GM19239 (cell line): Measurements from ENCODE around the gene SQSTM1.

ENCODE experiments used
- DNase-seq: peaks from one replicate; pipeline ENCODE4 v3.0.0; 2011; ENCODE audit warnings: low spot score; ENCODE audit not compliant: insufficient read length
- FAIRE-seq: peaks from 2 replicates; lab custom pipeline; 2011; peaks lifted over from hg19 to GRCh38; lab: Jason Lieb, UNC

The SQSTM1 gene

DNA sequence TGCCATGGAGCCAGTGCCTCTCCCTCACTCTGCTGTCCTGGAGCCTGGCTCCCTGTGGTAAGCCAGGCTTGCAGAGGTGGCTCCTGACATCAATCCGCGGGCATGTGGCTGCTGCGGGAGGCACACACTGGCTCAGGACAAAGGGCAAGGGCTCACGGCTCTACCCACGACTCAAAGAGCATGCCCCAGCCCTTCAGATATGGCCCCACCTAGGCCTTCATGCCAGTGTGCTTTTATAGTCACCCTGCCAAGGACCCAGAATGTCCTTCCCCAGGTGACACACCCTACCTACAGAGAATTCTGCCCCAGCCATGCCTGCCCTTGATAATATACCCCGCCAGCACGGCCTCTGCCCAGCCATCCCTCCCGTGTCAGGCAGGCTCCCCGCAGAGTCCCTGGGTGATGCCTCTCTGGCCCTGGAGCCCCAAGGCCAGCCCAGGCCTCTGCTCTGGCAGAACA lies 15.6 kb upstream of the SQSTM1 start:
- FAIRE-seq (no peak), DNase-seq (no peak)

DNA sequence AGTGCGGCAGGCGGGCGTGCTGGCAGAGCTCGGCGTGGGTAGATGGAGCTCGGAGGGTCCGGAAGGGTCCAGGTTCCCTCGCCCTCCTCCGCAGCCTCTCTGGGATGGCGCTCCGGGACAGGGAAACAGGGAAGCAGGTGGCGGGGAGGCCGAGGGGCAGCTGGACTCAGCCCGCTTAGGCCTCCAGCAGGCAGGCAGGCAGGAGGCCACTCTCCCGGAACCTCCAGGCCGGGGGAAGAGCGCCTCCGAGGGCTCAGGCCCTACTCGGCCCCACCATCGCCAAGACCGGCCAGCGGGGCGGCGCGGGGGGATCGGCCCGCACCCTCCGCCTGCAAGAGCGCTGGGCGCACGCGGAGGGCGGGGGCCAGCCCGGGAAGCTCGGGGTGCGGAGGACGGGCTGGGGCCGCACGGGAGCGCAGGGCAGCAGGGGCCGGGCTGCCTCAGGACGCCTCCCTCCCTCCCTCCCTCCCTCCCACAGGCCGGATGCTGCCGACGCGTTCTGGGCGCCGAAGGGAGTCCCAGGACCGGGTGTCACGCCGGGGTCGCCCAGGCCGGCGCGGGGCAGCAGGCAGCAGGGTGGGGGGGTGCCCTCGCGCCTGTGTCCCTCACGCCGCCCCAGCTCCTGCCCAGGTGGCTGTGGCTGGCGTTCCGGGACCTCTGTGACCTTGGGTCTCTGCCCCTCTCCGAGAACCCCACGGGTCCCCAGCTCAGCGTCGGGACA lies 15.0 kb upstream of the SQSTM1 start:
- no peak for FAIRE-seq

DNA sequence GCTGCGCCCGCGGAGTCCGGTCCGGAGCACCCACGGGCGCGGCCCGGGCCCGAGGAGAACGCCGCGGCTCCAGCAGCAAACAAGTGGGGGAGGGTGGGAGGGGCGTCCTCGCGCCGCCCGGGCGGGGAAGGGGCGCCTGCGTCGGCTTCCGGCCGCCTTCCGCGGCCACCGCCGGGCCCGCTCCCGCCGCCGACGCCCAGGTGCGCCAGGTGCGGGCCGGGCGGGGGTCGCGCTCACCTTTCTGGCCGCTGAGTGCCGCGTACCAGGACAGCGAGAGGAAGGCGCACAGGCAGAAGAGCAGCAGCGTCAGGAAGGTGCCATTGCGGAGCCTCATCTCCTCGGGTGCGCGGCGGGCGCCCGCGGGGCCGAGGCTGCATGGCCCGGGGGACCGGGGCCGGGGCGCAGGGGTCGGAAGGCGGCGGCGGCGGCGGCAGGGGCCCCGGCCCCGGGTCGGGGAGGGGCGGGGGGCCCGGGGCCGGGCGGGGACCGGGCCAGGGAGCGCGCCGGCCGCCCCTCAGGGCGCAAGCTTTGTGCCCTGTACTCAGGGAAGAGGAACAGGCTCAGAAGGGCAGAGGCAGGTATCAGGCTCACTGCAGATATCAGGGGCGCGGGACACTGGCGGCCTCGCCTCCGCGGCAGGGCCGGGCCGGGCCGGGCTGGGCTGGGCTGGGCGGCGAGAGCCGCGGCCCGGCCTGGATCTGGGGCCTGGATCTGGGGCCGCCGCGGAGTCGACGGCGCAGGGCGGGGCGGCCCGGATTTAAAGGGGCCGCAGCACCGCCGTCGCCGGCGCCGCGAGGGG lies 14.3 kb upstream of the SQSTM1 start, which contains the start of gene MGAT4B:
MGAT4B (minus strand) TSS at position 617 of the 799 bp plus-strand sequence; CDS start at position 334, 283 bp downstream.
- peak; percentile 23 for FAIRE-seq

More for the DNA sequence above, 15.0 kb upstream of the SQSTM1 start:
- DNase-seq = peak; percentile 83

DNA sequence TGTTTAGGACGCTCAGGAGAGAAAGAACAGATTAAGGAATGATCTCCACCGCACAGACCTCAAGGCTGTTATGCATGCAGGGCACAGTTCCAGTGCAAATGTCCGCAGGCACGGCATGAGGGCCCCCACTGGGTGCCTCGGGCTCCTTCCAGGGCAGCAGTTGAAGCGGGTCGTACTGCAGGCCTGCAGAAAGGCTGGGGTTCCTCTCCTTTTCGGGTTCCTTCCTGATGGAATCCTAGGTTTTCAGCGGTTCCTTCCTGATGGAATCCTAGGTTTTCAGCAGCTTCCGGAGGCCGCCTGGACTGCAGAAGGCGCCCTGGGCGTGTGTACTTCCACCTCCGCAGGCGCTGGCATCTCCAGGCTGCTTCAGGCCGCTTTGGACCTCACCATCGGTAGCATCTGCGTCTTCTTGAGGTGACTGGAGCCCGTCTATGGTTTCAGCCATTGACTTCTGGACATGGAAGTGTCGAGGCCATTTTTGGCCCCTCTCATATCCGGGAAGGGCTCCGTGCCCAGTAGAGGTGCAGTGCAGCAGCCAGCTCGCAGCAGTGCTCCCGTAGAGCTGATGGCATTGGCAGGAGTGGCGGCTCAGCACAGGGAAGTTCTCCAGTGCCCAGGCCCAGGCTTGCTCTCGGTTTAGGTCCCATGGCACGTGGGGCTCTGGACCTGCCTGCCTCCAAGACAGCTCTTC lies 8.4 kb upstream of the SQSTM1 start:
- DNase-seq (no peak), FAIRE-seq (no peak)

More for the DNA sequence above, 14.3 kb upstream of the SQSTM1 start, which contains the start of gene MGAT4B:
- peak; percentile 97 for DNase-seq

DNA sequence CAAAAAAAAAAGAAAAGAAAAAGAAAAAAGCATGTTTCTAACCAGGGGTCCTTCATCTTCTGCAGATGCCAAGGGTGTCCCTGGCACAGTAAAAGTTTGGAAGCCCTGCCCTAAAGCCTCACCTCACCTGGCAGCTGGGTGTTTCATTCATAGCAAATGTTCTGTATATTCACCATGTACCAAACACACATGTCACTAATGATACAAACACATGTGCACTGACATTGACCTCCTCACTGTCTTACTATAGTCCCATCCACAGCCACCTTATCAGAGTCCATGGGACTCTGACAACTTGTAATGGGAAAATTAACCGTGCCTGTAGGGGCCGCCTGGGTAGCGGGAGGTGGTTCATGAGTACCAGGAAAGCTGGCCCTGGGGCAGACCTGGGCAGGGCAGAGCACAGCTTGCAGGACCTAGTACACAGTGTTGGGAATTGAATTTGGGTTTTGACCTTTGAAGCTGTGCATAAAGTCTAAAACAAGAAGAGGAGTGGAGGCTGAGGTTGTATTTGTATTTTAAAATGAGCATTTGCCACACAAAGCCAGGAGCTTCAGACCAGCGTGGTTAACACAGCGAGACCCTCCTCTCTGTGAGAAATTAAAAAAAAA lies 7.6 kb upstream of the SQSTM1 start:
- no peak for DNase-seq
- FAIRE-seq = no peak

DNA sequence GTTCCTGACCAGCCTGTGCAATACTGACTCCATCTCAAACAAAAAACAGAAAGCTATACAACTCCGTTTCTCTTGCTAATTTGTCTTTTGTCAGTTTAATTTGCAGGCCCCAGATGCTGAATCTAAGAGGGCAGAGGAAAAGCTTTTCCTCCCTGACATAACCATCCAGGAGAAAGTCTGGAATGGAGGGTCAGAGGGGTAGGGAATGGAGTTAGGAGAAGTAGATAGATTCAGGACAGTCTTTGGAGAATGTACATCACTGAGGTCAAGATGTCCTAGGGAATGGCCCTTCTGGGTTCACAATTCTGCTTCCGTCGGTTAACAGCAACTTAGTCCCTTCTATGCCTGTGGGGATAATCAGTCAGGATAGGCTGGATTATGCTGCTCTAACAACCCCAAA lies 6.6 kb upstream of the SQSTM1 start:
- DNase-seq (no peak), FAIRE-seq (no peak)

DNA sequence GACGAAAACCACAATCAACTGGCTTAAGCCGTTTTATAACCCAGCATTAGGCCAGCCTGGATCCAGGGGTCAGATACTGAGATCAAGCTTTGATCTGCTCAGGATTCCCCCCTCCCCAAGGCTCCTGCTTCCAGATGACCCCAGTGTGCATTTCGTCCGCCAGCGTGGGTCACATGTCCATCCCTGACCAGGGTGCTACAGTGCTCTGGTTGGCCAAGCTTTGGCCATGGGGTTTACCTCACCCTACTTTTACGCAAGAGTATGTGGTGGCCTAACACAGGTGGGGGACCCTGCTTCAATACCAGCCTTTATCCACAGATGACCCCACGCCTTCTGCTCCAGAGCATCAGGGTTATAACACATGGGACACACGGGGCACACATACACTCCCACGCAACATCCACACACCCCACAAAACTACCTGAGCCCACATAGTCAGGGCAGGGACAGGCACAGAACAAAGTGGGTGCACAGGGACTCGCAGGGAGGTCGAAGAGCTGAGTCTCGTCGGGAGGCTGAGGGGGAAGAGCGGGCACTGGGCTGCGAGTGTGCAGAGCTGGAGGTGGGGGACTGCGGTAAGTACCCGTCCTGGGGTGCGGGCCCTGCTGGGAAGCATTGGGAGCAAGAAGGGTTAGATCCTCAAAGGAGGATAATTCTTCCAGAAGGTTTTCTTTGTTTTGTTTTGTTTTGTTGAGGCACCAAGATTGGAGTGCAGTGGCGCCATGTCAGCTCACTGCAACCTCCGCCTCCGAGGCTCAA lies 5.0 kb upstream of the SQSTM1 start:
- FAIRE-seq (no peak), DNase-seq (no peak)

DNA sequence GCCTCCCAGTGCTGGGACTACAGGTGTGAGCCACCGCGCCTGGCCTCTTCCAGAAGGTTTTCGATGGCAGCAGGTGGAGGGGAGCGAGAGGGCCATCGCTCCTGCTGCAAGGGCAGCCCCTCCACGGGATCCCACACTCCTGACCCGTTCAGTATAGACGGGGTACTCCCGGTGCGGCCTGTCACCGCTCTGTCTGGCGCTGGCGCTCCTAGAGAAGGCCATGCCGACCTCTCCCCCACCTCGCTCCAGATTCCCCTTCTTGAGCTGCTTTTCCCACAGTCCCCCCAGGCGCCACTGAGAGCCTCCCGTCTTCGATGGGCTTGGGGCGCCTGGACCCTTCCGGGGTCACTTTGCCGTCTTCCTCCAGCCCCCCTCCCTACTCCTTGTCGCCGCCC lies 4.3 kb upstream of the SQSTM1 start:
- DNase-seq (no peak), FAIRE-seq (no peak)

DNA sequence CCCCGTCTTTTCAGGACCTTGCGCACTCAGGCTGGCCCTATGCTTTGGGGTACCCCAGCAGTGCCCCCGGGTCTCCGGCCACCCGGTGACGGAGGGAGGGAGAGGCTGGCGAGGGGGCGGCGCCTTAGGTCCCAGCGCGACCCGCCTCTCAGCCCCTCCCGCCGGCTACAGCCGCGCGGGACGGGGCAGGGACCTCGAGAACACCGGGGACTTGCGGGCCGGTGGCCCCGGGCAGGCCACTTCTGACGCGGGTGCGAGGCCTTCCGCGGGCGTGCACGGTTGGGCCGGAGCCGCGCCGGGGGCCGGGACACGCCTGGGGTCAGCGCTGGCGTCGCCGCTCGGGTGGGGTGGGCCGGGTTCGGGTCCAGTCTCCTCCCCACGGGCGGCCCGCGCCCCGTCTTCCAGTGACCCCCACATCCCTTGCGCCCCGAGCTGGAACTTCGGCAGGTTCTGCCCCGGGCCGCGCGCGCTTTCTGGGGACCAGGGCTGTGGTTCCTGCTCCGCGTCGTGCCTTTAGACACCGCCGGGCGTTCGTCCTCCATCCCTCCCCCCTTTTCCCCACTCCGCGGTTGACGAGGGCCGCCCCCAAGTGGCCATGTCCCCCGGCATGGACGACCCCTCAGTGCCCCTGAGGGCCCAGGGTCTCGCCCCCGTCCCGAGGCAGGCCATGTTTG lies 3.8 kb upstream of the SQSTM1 start:
- FAIRE-seq = no peak
- DNase-seq = no peak

DNA sequence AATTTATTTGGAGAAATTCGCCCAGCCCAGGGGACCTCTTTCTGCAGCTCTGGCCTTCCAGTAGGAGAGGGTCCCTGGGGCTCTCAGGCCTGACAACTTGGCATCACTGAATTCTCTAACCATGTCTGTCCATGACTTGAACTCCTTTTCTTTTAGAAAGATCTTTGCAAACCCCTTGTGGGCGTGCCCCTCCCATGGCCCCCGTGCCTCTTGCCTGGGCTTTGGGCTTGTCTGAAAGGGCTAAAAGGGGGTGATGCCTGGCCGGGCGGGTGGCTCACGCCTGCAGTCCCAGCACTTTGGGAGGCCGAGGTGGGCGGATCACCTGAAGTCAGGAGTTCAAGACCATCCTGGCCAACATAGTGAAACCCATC lies 3.2 kb upstream of the SQSTM1 start:
- DNase-seq (no peak), FAIRE-seq (no peak)

DNA sequence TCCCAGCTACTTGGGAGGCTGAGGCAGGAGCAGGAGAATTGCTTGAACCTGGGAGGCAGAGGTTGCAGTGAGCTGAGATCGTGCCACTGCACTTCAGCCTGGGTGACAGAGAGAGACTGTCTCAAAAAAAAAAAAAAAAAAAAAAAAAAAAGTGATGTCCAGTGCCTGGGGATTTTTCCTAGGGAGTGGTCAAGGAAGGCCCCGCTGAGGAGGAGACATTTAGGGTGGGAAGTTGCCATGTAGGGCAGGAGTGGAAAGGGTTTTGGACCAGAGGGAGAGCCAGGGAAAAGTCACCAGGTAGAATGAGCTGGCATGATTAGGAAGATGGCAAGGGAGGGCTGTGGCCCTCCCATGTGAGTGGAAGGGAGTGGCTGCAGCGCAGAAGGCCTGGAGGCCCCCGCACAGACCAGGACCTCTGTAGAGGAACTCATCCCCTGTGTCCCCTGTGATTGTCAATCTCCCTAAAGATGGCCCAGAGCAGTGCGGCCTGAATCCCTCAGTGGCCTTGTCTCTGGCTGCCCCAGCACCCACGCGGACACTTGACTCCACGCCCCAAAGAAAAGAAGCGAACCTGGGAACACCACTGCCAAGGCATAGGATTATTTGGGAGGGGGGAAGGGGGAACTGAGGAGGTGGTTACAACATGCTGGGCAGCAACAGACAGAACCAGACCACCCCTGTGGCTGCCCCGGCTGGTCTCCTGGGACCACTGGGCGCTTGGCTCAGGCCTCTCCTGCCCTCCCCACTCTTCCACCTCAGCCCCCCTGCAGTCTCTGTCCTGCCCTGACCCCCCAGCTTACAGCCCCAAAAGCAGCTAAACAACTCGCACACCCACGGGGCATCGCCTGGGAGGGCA lies 2.6 kb upstream of the SQSTM1 start:
- no peak for FAIRE-seq
- no peak for DNase-seq

DNA sequence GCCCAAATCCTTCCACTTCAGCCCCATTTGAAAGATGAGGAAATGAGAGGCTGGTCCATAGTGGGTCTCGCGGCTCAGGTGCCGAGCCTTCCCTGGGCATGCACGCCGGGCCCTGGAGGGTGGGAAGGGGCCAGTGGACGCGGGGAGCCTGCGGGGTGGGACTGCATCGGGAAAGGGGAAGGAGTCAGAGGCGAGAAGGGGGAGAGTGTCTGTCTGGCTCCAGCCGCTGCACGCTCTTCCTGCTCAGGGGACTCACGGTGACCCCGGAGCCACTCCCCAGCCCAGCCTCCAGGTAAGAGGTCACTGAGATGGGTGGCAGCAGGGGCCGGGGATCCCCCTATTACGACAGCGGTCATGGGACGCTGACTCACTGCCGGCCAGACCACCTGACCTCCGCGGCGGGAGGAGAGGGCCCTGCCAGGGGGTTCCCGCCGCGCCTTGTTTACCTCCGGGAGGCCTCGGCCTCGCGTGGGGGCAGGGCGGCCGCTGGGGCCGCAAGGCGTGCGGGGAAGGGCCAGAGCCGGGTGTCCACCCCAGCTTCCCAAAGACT lies 1.9 kb upstream of the SQSTM1 start:
- peak; percentile 92 for FAIRE-seq

DNA sequence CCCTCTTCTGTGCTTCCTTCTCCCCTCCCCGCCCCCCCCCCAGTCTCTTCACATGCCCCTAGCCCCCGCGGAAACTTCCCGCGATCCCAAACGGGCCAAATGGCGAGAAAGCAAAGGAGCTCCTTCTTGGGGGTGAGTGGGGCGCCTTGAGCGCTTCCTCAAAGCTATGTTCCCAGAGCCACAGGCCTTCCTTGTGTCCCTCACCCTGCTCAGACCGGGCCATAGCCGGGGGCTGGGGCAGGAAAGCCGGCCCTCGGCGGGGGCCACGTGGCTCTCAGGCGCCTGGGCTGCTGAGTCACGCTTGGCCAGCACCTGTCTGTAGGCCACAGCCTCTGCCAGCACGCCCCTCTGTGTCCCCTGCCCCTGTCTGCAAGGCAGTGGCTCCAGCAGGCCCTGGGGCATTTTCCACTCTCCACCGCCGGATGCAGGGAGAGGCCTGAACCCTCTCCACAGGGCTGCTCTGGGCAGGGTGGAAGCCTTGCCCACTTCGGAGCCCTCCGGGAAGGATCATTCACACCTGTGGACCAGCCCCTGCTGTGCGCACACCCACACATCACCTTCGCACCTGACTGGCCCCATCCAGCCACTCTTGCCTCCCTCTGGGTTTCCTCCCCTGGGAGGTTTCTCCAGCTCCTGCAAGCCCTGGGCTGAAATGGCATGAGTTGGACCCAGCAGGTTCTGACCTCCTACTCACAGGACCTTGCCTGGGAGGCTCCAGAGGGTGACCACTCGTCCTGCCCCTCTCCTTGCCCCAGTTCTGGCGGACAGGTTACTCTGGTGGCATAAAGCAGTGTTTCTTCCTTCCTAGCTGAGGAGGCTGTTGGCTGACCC lies 1.2 kb upstream of the SQSTM1 start:
- DNase-seq (no peak), FAIRE-seq (peak; percentile 39)

More for the DNA sequence above, 1.9 kb upstream of the SQSTM1 start:
- peak; percentile 92 for DNase-seq

DNA sequence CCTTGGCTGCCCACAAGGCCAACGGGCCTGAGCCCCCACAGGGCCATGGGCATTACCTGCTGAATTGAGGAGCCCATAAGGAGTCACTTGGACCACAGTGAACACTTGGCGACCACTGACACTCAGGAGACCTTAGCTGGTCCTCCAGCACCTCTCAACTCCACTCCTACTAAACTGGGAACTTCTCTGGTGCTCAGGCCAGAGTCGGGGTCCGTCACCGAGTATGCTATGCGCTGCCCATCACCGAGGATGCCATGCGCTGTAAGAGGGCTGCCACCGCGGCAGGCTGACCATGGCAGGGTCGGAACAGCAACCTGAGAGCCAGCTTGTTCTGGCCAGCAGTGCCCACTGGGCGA lies 600 bp upstream of the SQSTM1 start:
- FAIRE-seq = peak; percentile 11
- no peak for DNase-seq

DNA sequence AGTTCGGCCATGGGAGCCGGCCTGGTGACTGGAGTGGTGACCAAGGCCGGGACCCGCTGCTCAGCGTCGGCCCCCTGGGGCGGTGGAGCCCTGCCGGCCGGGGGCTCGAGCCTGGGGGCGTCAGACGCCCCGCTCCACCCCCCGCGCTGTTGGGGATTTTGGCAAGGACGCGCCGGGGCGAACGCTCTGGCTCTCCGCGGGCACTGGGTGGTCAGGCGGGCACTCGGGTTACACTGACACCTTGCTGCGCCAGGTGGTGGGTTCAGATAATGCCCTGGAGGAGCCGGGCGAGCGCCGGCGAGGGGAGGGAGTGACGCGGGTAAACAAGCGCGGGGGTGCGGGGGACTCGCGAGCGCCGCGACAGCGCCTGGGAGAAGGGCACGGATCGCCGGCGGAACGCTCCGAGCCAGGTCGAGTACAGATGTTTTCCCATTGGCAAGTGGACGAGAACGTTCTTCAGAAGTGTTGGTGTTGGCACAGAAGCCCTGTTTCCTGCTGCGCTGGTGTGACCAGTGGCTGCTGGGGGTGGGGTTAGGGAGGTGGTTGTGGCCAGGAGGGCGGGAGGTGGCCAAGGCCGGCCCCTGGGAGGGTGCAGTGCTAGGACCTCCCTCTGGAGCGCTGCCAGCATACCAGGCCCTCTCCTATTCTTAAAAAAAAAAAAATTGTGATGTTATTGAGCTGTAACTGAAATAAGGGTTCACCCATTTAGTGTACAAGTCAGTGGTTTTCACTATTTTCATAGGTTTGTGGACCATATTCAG lies 773 bp downstream of the SQSTM1 start:
- DNase-seq = peak; percentile 88
- FAIRE-seq = peak; percentile 96

DNA sequence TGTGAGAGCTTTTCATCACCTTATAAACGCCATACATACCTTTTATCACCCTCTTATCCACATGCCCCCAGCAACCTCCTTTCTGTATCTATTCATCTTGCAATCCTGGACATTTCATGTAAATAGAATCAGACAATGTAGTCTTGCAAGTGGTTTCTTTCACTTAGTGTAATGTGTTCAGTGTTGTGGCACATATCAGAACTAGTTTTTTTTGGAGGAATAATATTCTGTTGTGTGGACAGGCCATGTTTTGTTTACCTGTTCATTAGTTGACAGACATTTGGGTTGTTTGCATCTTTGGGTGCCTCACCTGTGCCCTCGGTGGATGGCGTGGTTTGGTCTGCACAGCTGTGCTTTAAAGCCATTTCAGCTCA lies 1.3 kb downstream of the SQSTM1 start:
- FAIRE-seq (no peak), DNase-seq (no peak)
